Measurements from ENCODE around the gene FAM81B. TPM values are rescaled to one million over a fixed set of nuclear protein-coding genes. Genes with fewer than 3 reads are reported as not detected.

Gene FAM81B
- total and polyA plus RNA-seq, 2 of the 4 experiments (the other 2 are of a cell fraction): not detected

DNA sequence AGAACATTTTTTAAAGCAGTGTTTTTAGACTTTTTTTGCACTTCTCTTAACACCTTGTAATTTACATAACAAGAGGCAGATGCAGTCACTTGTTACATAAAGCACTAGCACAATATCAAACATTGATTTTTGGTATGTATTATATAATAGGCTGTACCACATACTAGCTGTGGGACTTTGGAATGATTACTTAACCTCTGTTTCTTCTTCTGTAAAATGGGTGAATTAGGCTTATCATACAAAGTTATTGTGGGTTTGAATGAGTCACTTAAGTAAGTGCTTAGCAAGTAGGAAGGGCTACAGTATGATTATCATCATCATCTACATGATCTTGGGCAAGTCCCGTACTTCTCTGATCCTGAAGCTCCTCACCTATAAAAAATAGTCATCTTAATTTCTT, 2.1 kb downstream of the FAM81B start:
- intact Hi-C loops (cut with micrococcal nuclease): no loop called here
- ATAC-seq (ENCODE audit: low read depth): no peak

More for the DNA sequence above, 2.1 kb downstream of the FAM81B start:
- Histone ChIP-seq H3K9me3 (ENCODE audit: control insufficient read depth, insufficient read depth, low read length) (no peaks in the 10 kb centered on the region), H3K14ac (replicated peaks; ENCODE audit: low read depth, low read length) (no peak overlapping the region), H2AK5ac (ENCODE audit: low read depth, low read length) (no peak overlapping the region), H3K4ac (ENCODE audit: low read depth, low read length) (no peak overlapping the region), H3K36me3 (ENCODE audit: control insufficient read depth, insufficient read depth, low read length) (no peaks in the 10 kb centered on the region), H3K56ac (ENCODE audit: extremely low read depth, insufficient read depth, low read length) (no peak overlapping the region), H3K27ac (ENCODE audit: insufficient read depth, low read length) (no peak overlapping the region), H2AFZ (replicated peaks; ENCODE audit: low read length, poor library complexity) (no peak overlapping the region), H3K27me3 (ENCODE audit: control insufficient read depth, insufficient read depth, low read length) (peaks cover 2% of the 10 kb centered on the region; the same call in 1 of the 2 replicates), H2BK20ac (ENCODE audit: low read depth, low read length) (no peak overlapping the region), H3K9ac (ENCODE audit: low read depth, low read length) (no peak overlapping the region), H2BK120ac (ENCODE audit: low read depth, low read length) (no peak overlapping the region), H3K4me3 (ENCODE audit: insufficient read depth, low read depth, low read length) (no peak overlapping the region), H3K9me1 (ENCODE audit: insufficient read depth, low read length) (no peaks in the 10 kb centered on the region), H2BK5ac (ENCODE audit: low read depth, low read length, poor library complexity, severe bottlenecking) (no peak overlapping the region), H2BK15ac (ENCODE audit: low read depth, low read length) (no peak overlapping the region), H2AK9ac (replicated peaks; ENCODE audit: low read depth, low read length, poor library complexity) (no peak overlapping the region), H4K8ac (ENCODE audit: low read depth in 2 of 2, low read length in 2 of 2) (no peak overlapping the region), H3K23ac (ENCODE audit: low read depth, low read length) (no peak overlapping the region), H4K20me1 (ENCODE audit: insufficient read depth, low read length) (no peaks in the 10 kb centered on the region), H4K91ac (ENCODE audit: insufficient read depth, low read depth, low read length) (no peak overlapping the region), H3K4me1 (ENCODE audit: control insufficient read depth, insufficient read depth, low read length) (no peaks in the 10 kb centered on the region), H4K5ac (ENCODE audit: low read depth, low read length) (no peak overlapping the region), H3K4me2 (ENCODE audit: low read depth, low read length) (no peak overlapping the region), H3K18ac (ENCODE audit: low read depth, low read length) (no peak overlapping the region), H3K79me1 (ENCODE audit: low read depth in 1 of 2, low read length in 2 of 2) (no peaks in the 10 kb centered on the region)
- no TSS peak for BruUV-seq (replicated peaks)
- CTCF ChIA-PET: no interaction called here
- POLR2A ChIA-PET (ENCODE audit: unreplicated experiment): no interaction called here
- in situ Hi-C loops (cut with MboI; ENCODE audit: low sequenced_read_pairs): no loop called here
- dilution Hi-C loops (cut with HindIII; ENCODE audit: low sequenced_read_pairs, unreplicated experiment): no loop called here
- DNase-seq: no peak
- no CpG with 5 or more reads among the region's 1 CpG for WGBS, 2 experiments (ENCODE audit: extremely low coverage in 2 of 2, insufficient read length in 1 of 2)
- TF ChIP-seq RFX5 (IDR thresholded peaks at IDR 0.05; ENCODE audit: low read depth, low read length) (no peak), MAFK (IDR thresholded peaks at IDR 0.05; ENCODE audit: low read depth, low read length) (no peak), MXI1 (IDR thresholded peaks at IDR 0.05; ENCODE audit: borderline replicate concordance, low read depth, low read length) (no peak), RCOR1 (IDR thresholded peaks at IDR 0.05; ENCODE audit: insufficient replicate concordance, low read length) (no peak), SMC3 (IDR thresholded peaks at IDR 0.05; ENCODE audit: low read depth, low read length) (no peak), RAD21 (IDR thresholded peaks at IDR 0.05; ENCODE audit: low read length) (no peak), FOS (IDR thresholded peaks at IDR 0.05; ENCODE audit: low read depth, low read length) (no peak), MAZ (IDR thresholded peaks at IDR 0.05; ENCODE audit: borderline replicate concordance, low read depth, low read length) (no peak), CHD1 (IDR thresholded peaks at IDR 0.05; ENCODE audit: low read depth, low read length) (no peak)
- TF ChIP-seq, protein P1, sequence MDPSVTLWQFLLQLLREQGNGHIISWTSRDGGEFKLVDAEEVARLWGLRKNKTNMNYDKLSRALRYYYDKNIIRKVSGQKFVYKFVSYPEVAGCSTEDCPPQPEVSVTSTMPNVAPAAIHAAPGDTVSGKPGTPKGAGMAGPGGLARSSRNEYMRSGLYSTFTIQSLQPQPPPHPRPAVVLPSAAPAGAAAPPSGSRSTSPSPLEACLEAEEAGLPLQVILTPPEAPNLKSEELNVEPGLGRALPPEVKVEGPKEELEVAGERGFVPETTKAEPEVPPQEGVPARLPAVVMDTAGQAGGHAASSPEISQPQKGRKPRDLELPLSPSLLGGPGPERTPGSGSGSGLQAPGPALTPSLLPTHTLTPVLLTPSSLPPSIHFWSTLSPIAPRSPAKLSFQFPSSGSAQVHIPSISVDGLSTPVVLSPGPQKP (IDR thresholded peaks at IDR 0.05; ENCODE audit: borderline replicate concordance, low read depth, low read length): no peak
- TF ChIP-seq, protein P2, sequence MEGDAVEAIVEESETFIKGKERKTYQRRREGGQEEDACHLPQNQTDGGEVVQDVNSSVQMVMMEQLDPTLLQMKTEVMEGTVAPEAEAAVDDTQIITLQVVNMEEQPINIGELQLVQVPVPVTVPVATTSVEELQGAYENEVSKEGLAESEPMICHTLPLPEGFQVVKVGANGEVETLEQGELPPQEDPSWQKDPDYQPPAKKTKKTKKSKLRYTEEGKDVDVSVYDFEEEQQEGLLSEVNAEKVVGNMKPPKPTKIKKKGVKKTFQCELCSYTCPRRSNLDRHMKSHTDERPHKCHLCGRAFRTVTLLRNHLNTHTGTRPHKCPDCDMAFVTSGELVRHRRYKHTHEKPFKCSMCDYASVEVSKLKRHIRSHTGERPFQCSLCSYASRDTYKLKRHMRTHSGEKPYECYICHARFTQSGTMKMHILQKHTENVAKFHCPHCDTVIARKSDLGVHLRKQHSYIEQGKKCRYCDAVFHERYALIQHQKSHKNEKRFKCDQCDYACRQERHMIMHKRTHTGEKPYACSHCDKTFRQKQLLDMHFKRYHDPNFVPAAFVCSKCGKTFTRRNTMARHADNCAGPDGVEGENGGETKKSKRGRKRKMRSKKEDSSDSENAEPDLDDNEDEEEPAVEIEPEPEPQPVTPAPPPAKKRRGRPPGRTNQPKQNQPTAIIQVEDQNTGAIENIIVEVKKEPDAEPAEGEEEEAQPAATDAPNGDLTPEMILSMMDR (conservative IDR thresholded peaks at IDR 0.05; ENCODE audit: low read depth, low read length): no peak
- TF ChIP-seq, protein P3, sequence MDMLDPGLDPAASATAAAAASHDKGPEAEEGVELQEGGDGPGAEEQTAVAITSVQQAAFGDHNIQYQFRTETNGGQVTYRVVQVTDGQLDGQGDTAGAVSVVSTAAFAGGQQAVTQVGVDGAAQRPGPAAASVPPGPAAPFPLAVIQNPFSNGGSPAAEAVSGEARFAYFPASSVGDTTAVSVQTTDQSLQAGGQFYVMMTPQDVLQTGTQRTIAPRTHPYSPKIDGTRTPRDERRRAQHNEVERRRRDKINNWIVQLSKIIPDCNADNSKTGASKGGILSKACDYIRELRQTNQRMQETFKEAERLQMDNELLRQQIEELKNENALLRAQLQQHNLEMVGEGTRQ (IDR thresholded peaks at IDR 0.05; ENCODE audit: low read depth, low read length): no peak

All from IMR-90 (cell line).